HG03432 (cell line): Measurements from ENCODE around the gene CDH6.
A peak's percentile ranks its signal among the peaks of the same experiment; 100 is the strongest.

Experiments used
- ATAC-seq: cut with Tn5 transposase; IDR thresholded peaks from one replicate; pipeline ENCODE4 v1.9.1; 2021; ENCODE audit warnings: mild to moderate bottlenecking, moderate library complexity; ENCODE audit not compliant: unreplicated experiment

The CDH6 gene

GRCh38 chr5:31193591-31194467 is at the start of gene CDH6:
CDH6 (plus strand) TSS chr5:31193686; CDS start chr5:31267474, 73,788 bp downstream.
- no peak for ATAC-seq

GRCh38 chr5:31144364-31144763 is 49.1 kb upstream of the CDH6 start:
- ATAC-seq = no peak

- ATAC-seq = no peak
Measured at GRCh38 chr5:31148959-31149475, 44.5 kb upstream of the CDH6 start.

- ATAC-seq = no peak
Measured at GRCh38 chr5:31153521-31153920, 40.0 kb upstream of the CDH6 start.

- no peak for ATAC-seq
Measured at GRCh38 chr5:31156631-31157160, 36.8 kb upstream of the CDH6 start.

- no peak for ATAC-seq
Measured at GRCh38 chr5:31157720-31158119, 35.8 kb upstream of the CDH6 start.

GRCh38 chr5:31158686-31159085 is 34.8 kb upstream of the CDH6 start:
- no peak for ATAC-seq

- no peak for ATAC-seq
Measured at GRCh38 chr5:31161781-31162181, 31.7 kb upstream of the CDH6 start.

GRCh38 chr5:31165729-31166128 is 27.8 kb upstream of the CDH6 start:
- ATAC-seq = no peak

- ATAC-seq = no peak
Measured at GRCh38 chr5:31169379-31169778, 24.1 kb upstream of the CDH6 start.

- no peak for ATAC-seq
Measured at GRCh38 chr5:31172881-31173280, 20.6 kb upstream of the CDH6 start.

- ATAC-seq = no peak
Measured at GRCh38 chr5:31173614-31174013, 19.9 kb upstream of the CDH6 start.

- ATAC-seq = no peak
Measured at GRCh38 chr5:31181376-31181987, 12.0 kb upstream of the CDH6 start.

GRCh38 chr5:31182136-31182535 is 11.3 kb upstream of the CDH6 start:
- ATAC-seq = no peak

GRCh38 chr5:31185951-31186350 is 7.5 kb upstream of the CDH6 start:
- ATAC-seq = no peak

- peak; percentile 48 for ATAC-seq
Measured at GRCh38 chr5:31186672-31187267, 6.7 kb upstream of the CDH6 start.

- ATAC-seq = no peak
Measured at GRCh38 chr5:31187591-31187990, 5.9 kb upstream of the CDH6 start.

- ATAC-seq = no peak
Measured at GRCh38 chr5:31192442-31192841, 1.0 kb upstream of the CDH6 start.

- ATAC-seq = no peak
Measured at GRCh38 chr5:31193116-31193515, 370 bp upstream of the CDH6 start.

GRCh38 chr5:31194468-31194813 is 955 bp downstream of the CDH6 start:
- no peak for ATAC-seq

GRCh38 chr5:31194892-31195555 is 1.5 kb downstream of the CDH6 start:
- ATAC-seq = no peak
